Testis (tissue), 2 donors: Measurements from ENCODE around the gene ARHGDIA.

Experiments
- POLR2A ChIP-seq: fragments of 450-650 bp; IDR thresholded peaks from one replicate; pipeline ENCODE4 v1.6.1; 2017; ENCODE audit warnings: antibody characterized with exemption, mild to moderate bottlenecking, moderate library complexity
- TF ChIP-seq, protein P1 (sequence below), 3 experiments: fragments of 450-650 bp in 2 of 3; fragments of 200-600 bp in 1 of 3; sonication (generic) in 1 of 3; IDR thresholded peaks; one replicate each; pipeline ENCODE4 v1.5.1; 2016 to 2019; ENCODE audit warnings: antibody characterized with exemption in 3 of 3, mild to moderate bottlenecking in 2 of 3, moderate library complexity in 1 of 3

DNA sequence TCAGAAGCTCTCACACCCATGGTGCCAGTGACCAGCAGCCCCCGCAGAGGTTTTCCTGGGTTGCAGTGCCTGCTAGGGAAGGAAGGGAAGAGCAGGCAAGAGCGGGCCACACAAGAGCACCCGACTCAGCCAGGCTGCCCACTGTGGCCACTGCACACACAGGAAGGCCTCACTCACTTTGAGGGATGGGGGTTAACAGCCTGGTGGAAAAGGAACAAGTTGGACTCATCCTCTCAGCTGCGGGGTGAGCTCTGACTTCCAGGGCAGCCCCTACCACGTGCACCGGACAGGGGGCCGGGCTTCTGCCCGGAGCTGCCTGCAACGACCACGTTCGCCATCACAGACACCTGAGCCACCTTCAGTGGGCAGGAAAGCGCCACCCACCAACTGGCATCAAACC is 18.9 kb downstream of the ARHGDIA start:
- no peak for TF ChIP-seq POLR2A
- TF ChIP-seq, protein P1, sequence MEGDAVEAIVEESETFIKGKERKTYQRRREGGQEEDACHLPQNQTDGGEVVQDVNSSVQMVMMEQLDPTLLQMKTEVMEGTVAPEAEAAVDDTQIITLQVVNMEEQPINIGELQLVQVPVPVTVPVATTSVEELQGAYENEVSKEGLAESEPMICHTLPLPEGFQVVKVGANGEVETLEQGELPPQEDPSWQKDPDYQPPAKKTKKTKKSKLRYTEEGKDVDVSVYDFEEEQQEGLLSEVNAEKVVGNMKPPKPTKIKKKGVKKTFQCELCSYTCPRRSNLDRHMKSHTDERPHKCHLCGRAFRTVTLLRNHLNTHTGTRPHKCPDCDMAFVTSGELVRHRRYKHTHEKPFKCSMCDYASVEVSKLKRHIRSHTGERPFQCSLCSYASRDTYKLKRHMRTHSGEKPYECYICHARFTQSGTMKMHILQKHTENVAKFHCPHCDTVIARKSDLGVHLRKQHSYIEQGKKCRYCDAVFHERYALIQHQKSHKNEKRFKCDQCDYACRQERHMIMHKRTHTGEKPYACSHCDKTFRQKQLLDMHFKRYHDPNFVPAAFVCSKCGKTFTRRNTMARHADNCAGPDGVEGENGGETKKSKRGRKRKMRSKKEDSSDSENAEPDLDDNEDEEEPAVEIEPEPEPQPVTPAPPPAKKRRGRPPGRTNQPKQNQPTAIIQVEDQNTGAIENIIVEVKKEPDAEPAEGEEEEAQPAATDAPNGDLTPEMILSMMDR (IDR thresholded peaks at IDR 0.05): no peak
